Mesothelial cell of epicardium (in vitro differentiated cells): ENCODE results near the gene GALNT1. TPM values are rescaled to one million over a fixed set of nuclear protein-coding genes. Genes with fewer than 3 reads are reported as not detected.

Experiments used
- DNase-seq, 2 experiments: peaks; one replicate each; pipeline ENCODE4 v3.0.0; 2021; ENCODE audit warnings: low spot score in 2 of 2; ENCODE audit not compliant: unreplicated experiment in 2 of 2
- H3K27ac Mint-ChIP-seq: 2 replicates; pipeline ENCODE4 v1.8.0; 2021; ENCODE audit warnings: mixed read lengths
- H3K27me3 Mint-ChIP-seq: 2 replicates; pipeline ENCODE4 v1.8.0; 2021; ENCODE audit warnings: low read depth, mixed read lengths
- H3K36me3 Mint-ChIP-seq: 2 replicates; pipeline ENCODE4 v1.8.0; 2021; ENCODE audit warnings: mixed read lengths
- H3K4me1 Mint-ChIP-seq: 2 replicates; pipeline ENCODE4 v1.8.0; 2021; ENCODE audit warnings: mixed read lengths
- H3K4me3 Mint-ChIP-seq: 2 replicates; pipeline ENCODE4 v1.8.0; 2021; ENCODE audit warnings: mild to moderate bottlenecking, moderate library complexity, mixed read lengths
- H3K9me3 Mint-ChIP-seq: 2 replicates; pipeline ENCODE4 v1.8.0; 2021; ENCODE audit warnings: mixed read lengths
- total RNA-seq: library from RNA; stranded (reverse); gene quantifications from 3 replicates; pipeline ENCODE4 v1.2.1, GENCODE V29; 2021
- TF ChIP-seq, protein P1 (sequence below): fragments of 200-600 bp; sonication (generic); IDR thresholded peaks from one replicate; pipeline ENCODE4 v1.5.0; 2021; ENCODE audit warnings: antibody characterized with exemption; ENCODE audit not compliant: unreplicated experiment

GALNT1 gene
- total RNA-seq, 1 donor from 2014 or later, result 85.0 TPM

DNA sequence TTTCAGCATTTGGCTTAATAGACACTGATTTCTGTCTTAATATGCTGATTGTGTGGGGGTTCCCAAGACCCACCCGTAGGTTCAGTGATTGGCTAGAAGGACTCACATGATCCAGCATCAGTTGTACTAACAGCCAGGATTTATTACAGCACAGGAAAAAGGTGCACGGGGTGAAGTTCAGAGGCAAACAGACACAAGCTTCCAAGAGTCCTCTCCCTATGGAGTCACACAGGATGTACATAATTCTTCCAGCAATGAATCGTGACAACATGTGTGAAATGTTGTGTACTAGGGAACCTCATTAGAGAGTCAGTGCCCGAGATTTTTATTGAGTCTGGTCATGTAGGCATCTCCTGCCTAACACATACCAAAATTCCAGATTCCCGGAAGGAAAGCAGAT, 52.8 kb downstream of the GALNT1 start:
- H3K4me1 Mint-ChIP-seq, result peaks cover 27% of the 10 kb centered on the region
- TF ChIP-seq, protein P1, sequence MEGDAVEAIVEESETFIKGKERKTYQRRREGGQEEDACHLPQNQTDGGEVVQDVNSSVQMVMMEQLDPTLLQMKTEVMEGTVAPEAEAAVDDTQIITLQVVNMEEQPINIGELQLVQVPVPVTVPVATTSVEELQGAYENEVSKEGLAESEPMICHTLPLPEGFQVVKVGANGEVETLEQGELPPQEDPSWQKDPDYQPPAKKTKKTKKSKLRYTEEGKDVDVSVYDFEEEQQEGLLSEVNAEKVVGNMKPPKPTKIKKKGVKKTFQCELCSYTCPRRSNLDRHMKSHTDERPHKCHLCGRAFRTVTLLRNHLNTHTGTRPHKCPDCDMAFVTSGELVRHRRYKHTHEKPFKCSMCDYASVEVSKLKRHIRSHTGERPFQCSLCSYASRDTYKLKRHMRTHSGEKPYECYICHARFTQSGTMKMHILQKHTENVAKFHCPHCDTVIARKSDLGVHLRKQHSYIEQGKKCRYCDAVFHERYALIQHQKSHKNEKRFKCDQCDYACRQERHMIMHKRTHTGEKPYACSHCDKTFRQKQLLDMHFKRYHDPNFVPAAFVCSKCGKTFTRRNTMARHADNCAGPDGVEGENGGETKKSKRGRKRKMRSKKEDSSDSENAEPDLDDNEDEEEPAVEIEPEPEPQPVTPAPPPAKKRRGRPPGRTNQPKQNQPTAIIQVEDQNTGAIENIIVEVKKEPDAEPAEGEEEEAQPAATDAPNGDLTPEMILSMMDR, result no peak
- H3K27ac Mint-ChIP-seq, result peak overlapping the region; percentile 91
- H3K27me3 Mint-ChIP-seq, result no peaks in the 10 kb centered on the region
- no peak overlapping the region for H3K4me3 Mint-ChIP-seq
- H3K9me3 Mint-ChIP-seq, result peaks cover 34% of the 10 kb centered on the region
- peaks cover 33% of the 10 kb centered on the region for H3K36me3 Mint-ChIP-seq
- DNase-seq, result no peak

DNA sequence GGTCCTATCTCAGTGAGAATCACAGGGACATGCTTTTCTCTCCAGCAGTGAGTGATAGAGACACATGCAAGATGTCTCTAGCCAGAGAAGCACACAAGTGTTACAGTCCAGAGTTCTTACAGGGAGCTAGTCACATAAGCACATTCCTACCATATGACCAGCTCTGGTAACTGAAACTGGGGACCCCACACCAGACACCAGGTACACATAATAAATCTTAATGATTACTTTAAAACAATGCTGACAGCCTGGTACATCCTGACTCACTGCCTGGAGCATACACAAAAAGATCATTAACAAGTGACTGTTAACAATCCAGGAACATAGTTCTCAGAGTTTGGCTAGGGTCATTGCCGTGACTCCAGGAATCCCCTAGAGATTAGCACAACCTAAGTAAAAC, 53.6 kb downstream of the GALNT1 start:
- H3K27me3 Mint-ChIP-seq, result no peaks in the 10 kb centered on the region
- H3K4me1 Mint-ChIP-seq, result peaks cover 27% of the 10 kb centered on the region
- no peak overlapping the region for H3K4me3 Mint-ChIP-seq
- TF ChIP-seq, protein P1, result no peak
- H3K9me3 Mint-ChIP-seq, result peaks cover 26% of the 10 kb centered on the region
- peak overlapping the region; percentile 91 for H3K27ac Mint-ChIP-seq
- peaks cover 27% of the 10 kb centered on the region for H3K36me3 Mint-ChIP-seq
- no peak for DNase-seq

DNA sequence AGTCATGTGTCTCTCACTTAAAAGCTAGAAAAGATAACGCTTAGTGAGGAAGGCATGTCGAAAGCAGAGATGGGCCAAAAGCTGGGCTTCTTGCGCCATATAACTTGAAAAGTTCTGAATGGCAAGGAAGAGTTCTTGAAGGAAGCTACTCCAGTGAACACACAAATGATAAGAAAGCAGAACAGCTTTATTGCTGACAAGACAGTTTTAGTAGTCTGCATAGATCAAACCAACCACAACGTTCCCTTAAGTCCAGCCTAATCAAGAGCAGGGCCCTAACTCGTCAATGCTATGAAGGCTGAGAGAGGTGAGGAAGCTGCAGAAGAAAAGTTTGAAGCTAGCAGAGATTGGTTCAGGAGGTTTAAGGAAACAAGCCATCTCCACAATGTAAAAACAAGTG, 55.7 kb downstream of the GALNT1 start:
- TF ChIP-seq, protein P1, result no peak
- H3K36me3 Mint-ChIP-seq, result peaks cover 28% of the 10 kb centered on the region
- no peak for DNase-seq
- H3K27me3 Mint-ChIP-seq, result no peaks in the 10 kb centered on the region
- peaks cover 30% of the 10 kb centered on the region for H3K9me3 Mint-ChIP-seq
- H3K4me3 Mint-ChIP-seq, result no peak overlapping the region
- H3K27ac Mint-ChIP-seq, result peak overlapping the region; percentile 87
- peaks cover 27% of the 10 kb centered on the region for H3K4me1 Mint-ChIP-seq

DNA sequence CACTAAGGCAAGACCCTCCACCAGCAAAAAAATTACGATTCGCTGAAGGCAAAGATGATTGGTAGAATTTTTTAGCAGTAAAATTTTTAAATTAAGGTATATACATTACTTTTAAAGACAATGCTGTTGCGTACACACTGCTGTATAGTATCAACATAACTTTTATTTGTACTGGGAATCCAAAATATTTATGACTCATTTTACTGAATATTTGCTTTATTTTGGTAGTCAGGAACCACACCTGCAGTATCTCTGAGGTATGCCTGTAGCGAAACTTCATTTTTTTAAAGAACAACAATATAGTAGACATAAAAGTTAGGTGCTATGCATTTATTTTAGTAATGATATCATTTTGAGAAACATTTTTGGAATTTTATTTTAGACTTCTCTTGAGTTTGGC, 57.8 kb downstream of the GALNT1 start:
- Mint-ChIP-seq H3K4me3 (no peak overlapping the region), H3K36me3 (peaks cover 31% of the 10 kb centered on the region), H3K27ac (no peak overlapping the region), H3K9me3 (peaks cover 35% of the 10 kb centered on the region), H3K4me1 (peaks cover 19% of the 10 kb centered on the region), H3K27me3 (no peaks in the 10 kb centered on the region)
- TF ChIP-seq, protein P1, result no peak
- DNase-seq, result no peak

DNA sequence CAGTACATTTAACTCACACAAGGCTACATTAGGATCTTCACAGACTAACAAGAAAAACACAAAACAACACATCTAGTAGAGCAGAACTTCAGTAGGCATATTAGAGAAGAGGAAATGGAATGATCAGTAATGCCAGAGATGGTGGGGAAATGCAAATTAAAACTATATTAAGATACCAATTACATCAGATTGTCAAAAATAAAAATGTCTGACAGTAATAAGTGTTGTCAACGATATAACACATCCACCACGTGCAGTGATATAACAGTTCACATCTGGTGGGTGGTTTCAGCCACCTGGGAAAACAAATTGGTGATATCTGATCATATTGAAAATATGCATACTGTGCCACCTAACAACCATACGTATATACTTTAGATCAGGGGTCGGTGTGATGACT, 59.9 kb downstream of the GALNT1 start:
- Mint-ChIP-seq H3K27ac (no peak overlapping the region), H3K9me3 (peaks cover 40% of the 10 kb centered on the region), H3K4me1 (peaks cover under 1% of the 10 kb centered on the region), H3K27me3 (no peaks in the 10 kb centered on the region), H3K36me3 (peaks cover 41% of the 10 kb centered on the region), H3K4me3 (no peak overlapping the region)
- TF ChIP-seq, protein P1, result no peak
- no peak for DNase-seq

DNA sequence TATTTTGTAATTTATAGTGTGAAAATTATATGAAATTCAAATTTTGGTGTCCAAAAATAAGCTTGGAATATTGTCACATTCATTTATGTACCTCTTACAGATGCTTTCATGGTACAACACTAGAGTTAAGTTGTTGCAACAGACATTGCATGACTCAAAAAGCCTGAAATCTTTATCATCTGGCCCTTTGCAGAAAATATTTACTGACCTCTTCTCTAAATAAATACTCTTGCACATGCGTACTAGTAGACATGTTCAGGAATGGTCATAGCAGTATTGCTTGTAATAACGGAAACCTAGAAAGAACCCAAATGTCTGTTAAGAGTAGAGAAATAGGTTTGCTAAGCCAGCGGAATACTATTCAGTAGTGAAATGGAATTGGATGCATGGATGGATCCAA, 60.4 kb downstream of the GALNT1 start:
- Mint-ChIP-seq H3K27ac (no peak overlapping the region), H3K27me3 (no peaks in the 10 kb centered on the region), H3K4me1 (no peaks in the 10 kb centered on the region), H3K4me3 (no peak overlapping the region), H3K9me3 (peaks cover 41% of the 10 kb centered on the region), H3K36me3 (peaks cover 43% of the 10 kb centered on the region)
- DNase-seq, result no peak
- TF ChIP-seq, protein P1, result no peak
